NCI-H345 treated with DMSO at 0.1 percent for 48 hours (cell line): ENCODE results near the gene PLEKHA4.
A peak's percentile ranks its signal among the peaks of the same experiment; 100 is the strongest.
"Not testable (repeated sequence)": the region's sequence is repeated elsewhere in the genome, so short reads cannot be mapped to it uniquely, and the experiment has no call there.

Source experiments
- DNase-seq: peaks from one replicate; lab custom pipeline; 2025; ENCODE audit not compliant: unreplicated experiment; lab: John Stamatoyannopoulos, UW

Gene PLEKHA4

DNA sequence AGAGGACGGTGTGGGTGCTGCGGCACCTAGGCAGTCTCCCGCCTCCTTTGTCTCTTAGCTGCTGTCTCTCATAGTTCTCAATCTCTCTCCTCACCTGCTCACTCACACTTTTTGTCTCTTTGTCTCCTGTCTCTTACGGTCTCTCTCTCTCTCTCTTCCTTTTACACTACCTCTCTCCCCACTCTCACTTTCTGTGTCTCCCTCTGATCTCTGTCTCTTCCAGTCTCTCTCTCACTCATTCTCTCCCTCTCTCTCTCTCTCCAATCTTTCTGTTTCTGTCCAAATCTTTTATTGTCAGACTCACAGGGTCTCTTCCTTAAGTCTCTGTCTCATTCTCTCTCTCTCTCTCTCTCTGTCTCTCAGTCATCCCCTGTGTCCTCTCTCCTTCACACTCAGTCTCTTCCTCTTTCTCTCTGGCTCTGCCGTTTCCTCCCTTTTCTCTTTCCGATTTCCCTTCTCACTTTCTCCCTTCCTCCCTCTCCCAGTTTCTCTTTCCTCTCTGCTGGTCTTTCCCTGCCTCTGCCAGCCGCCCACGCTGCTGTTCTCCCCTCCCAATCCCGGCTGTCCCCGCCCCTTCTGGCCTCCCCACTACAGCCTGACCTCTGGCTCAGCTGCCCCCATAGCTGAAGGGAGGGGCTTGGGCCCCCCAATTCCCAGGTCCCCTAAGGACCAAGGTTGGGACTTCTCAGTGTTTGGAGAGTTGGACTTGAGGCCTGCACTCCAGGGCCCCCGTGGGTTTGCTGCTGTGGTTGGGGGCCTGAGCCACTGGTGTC is at the start of gene PLEKHA4:
Gene PLEKHA4, minus strand, starts transcription at position 504 of the 773 bp plus-strand sequence. CDS start 997 bp downstream, outside the sequence.
- no peak for DNase-seq

GRCh38 chr19:48918071-48918470 is 49.7 kb upstream of the PLEKHA4 start:
- no peak for DNase-seq

DNA sequence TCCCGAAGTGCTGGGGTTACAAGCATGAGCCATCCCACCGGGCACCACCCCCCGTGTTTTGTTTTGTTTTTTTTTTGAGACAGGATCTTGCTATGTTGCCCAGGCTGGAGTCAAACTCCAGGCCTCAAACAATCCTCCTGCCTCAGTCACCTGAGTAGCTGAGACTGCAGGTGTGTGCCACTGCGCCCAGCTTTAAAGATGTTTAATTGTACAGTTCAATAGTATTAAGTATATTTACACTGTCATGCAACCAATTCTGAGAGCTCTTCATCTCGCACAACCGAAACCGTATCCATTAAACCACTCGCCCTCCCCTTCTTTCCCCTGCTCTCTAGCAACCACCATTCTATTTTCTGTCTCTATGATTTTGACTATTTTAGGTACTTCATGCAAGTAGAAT is 47.3 kb upstream of the PLEKHA4 start:
- DNase-seq, result peak; percentile 76

DNA sequence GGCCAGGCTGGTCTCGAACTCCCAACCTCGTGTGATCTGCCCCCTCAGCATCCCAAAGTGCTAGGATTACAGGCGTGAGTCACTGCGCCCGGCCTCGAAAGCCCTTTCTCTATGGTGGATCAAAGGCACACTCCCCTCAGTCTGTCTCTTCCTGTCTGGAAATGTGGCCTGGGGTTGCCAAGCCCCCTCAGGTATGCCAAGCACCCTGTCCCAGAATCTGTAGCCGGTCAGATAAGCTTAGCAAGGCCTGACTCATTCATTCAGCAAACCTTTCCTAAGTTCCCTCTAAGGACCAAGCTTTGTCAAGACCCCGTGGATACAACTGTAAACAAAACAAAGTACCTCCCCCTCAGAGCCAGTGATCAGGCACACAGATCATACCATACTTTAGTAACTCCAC is 45.8 kb upstream of the PLEKHA4 start:
- no peak for DNase-seq

GRCh38 chr19:48913114-48913889 is 44.9 kb upstream of the PLEKHA4 start:
- DNase-seq, result no peak

DNA sequence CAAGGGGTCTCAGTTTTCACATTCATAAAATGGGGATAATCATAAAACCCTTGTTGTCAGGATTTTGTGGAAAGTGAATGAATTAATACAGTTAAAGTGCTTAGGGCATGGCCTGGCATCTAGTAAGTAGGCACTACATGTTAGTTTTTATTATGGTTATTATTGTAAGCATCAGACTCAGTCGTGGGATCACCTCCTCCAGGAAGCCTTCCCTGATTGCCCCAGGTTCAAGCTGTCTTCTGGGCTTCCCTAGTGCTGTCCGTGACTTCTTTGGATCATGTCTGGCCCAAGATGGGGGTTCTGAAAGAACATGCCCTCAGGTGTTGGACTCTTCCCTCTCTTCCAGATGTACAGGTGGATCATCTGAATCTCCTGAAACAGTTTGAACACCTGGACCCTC is 42.4 kb upstream of the PLEKHA4 start:
- no peak for DNase-seq

- not testable (repeated sequence) for DNase-seq
Measured at GRCh38 chr19:48909424-48910077, 41.1 kb upstream of the PLEKHA4 start.

DNA sequence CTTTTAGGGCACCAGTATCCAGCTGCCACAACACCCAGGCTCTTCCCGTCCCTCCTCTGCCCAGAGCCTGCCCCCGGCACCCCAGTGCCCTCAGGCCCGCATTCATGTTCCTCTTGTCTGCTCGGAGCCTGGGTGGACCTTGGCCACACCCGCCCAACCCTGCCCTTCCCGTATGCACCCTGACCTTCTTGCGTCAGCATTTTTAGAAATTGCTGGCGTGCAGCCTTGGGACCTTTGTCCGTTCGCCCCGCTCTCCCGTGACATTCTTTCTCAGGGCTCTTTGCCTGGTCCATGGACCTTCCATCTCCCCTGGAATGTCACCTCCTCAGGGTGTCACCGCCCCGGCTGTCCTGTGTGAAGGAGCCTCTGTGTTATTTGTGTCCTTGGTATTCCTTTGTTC is 39.3 kb upstream of the PLEKHA4 start:
- DNase-seq, result no peak

GRCh38 chr19:48906324-48906723 is 37.9 kb upstream of the PLEKHA4 start:
- DNase-seq, result no peak

DNA sequence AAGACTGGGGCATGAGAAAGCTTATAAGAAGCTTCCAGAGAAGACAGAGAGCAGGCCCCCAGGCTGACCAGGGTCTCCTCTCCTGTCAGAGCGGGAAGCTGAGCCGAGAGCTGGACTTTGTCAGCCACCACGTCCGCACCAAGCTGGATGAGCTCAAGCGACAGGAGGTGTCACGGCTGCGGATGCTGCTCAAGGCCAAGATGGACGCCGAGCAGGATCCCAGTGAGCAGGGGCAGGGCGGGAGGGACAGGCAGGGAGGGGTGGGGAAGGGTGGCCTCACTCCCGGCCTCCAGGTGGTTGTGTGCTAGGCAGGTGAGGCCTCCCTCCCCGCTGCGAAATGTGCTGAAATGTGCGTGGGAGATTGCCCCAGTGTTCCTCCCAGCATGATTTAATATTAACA is 37.2 kb upstream of the PLEKHA4 start:
- DNase-seq, result no peak

DNA sequence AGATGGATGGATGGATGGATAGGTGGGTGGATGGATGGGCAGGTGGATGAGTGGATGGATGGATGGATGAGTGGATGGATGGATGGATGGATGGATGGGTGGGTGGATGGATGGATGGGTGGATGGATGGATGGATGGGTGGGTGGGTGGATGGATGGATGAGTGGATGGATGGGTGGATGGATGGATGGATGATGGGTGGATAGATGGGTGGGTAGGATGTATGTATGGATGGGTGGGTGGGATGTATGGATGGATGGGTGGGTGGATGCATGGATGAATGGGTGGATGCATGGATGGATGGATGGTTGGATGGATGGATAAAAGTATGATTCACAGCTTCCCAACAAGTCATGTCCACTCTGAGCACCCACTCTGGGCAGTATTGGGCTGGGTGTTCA is 35.4 kb upstream of the PLEKHA4 start:
- not testable (repeated sequence) for DNase-seq

- DNase-seq, result not testable (repeated sequence)
Measured at GRCh38 chr19:48902291-48902690, 33.9 kb upstream of the PLEKHA4 start.

GRCh38 chr19:48900477-48901406 is 32.3 kb upstream of the PLEKHA4 start:
- no peak for DNase-seq

DNA sequence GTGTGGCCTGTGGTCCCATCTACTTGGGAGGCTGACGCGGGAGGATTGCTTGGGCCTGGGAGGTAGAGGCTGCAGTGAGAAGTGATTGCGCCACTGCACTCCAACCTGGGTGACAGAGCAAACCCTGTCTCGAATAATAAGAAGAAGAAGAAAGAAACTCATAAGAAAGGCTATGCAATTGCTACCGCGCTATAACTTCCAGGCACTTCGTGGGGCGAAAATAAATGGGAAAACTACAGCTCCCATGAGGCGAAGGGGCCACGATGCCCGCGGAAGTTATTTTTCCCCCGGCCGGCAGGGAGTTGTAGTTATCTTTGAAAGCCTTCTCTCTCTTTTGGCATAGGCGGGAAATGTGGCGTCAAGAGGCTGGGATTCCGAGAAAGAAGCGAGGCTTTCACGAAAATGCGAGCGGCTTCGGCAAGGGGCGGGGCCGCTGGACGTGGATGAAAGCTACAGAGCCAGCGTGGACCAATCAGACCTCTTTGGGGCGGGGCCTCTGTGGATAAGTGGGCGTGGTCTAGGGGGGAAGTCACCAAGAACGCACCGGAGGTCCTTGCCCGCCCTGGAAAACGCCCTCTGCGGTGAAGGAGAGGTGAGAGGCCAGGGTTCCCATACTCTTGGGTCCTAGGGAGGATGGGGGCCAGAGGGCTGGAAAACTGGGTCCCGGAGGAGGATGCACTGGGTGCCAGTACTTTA is 31.5 kb upstream of the PLEKHA4 start, which contains the start of gene NUCB1:
Gene NUCB1, plus strand, starts transcription at position 532 of the 696 bp plus-strand sequence. CDS start 485 bp downstream, outside the sequence.
- DNase-seq, result peak; percentile 69

GRCh38 chr19:48899386-48899749 is 31.0 kb upstream of the PLEKHA4 start:
- DNase-seq, result not testable (repeated sequence)

DNA sequence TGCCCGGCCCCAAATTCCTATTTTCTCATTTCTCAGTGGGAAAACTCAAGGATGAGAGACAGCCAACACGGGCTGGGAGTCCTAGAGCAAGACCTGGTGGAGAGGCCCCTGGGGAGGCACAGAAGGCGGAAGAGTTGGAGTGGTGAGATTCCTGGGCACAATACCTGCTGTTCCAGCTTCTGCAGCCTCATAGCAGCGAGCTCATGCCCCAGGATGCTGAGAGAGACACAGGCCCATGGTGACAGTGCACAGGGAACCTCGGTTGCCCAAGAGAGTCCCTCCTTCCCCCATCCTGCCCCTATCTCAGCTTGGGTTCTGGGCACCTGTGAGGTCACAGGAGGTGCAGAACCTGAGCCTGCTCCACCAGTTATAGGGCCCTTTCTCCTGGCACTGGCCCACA is 28.8 kb upstream of the PLEKHA4 start:
- DNase-seq, result no peak

DNA sequence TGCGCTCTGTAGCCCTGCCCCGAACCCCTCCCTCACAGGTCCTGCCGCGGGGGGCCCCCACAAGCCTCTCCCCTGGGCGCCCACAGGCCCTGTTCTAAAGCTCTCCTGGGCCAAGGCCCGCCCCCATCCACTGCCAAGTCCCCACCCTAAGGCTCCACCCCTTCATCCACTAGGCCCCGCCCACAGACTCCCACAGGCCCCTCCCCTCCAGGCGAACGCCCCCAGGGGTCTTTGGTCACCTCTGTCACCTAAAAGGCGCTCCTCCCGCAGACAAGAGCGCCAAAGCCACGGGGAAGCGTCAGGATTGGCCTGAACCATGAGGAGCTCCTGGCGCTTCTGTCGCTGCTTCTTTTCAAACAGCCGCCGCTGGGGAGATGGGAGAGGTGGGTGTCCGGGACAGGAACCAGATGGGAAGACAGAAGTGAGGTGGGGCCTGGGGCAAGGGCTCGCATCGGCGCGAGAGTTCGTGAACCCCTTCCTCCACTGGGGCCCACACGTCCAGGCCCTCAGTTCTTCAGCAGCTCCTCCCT is 27.8 kb upstream of the PLEKHA4 start:
- no peak for DNase-seq

DNA sequence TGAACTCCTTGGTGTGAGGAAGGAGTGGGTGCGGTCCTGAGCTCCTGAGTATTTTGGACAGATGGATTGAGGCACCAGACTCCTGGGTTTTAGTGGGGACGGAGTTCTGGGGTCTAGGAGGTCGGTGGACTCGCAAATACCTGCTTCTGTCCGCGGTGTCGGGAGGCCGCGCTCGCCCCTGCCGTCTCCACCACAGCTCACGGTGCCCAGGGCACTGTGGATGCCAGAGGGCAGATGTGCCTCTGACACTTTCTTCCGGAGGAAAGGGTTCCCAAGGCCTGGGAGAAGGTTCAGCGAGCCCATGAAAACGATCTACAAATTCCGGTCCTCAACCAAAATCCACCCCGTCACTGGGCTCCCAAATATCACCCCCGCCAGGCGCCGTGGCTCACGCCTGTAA is 26.8 kb upstream of the PLEKHA4 start:
- DNase-seq, result no peak

DNA sequence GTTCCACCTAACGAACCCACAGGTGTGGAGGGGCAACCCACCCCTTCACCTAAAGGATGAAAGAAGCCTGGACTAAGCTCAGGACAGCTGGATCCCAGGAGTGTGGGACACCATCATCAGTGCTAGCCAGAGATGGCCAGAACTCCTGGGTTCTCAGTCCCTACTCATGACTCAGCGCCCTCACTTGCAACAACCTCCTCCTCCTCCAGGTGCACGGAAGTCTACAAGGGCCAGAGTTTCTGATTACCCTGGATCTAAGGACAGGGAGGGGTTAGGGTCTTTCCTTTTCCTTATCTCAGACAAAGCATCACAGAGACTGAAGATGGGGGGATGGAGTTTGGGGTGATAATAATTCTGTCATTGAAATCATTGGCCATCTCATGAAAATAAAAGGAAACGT is 22.1 kb upstream of the PLEKHA4 start:
- DNase-seq, result no peak

- not testable (repeated sequence) for DNase-seq
Measured at GRCh38 chr19:48889496-48889895, 21.1 kb upstream of the PLEKHA4 start.
